GM19240 (cell line): Measurements from ENCODE around the gene FAT1.

Source experiments
- DNase-seq: peaks from one replicate; pipeline ENCODE4 v3.0.0; 2011; ENCODE audit warnings: low spot score; ENCODE audit not compliant: insufficient read length

FAT1 gene

DNA sequence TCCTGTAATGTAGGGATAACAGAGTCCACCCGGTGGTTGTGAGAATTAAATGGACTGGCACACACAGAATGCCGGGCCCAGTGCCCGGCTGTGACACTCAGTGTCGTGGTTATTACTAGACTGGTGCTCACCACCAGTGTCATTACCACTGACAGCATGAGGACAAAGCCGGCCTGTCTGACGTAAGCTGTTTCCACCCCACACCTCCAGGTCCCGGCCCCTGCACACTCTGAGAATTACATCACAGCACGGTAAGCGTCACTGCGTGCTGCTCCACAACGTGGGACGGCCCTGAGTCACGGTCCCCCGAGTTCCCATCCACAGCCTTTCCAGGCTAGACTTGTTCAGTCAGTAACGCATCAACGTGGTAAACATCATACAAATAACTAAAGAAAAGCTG, 22.9 kb downstream of the FAT1 start:
- DNase-seq = no peak

GRCh38 chr4:186699881-186700397, 23.7 kb downstream of the FAT1 start:
- no peak for DNase-seq

GRCh38 chr4:186699298-186699697, 24.4 kb downstream of the FAT1 start:
- no peak for DNase-seq

- no peak for DNase-seq
These were observed 25.1 kb downstream of the FAT1 start for GRCh38 chr4:186698525-186698924.

DNA sequence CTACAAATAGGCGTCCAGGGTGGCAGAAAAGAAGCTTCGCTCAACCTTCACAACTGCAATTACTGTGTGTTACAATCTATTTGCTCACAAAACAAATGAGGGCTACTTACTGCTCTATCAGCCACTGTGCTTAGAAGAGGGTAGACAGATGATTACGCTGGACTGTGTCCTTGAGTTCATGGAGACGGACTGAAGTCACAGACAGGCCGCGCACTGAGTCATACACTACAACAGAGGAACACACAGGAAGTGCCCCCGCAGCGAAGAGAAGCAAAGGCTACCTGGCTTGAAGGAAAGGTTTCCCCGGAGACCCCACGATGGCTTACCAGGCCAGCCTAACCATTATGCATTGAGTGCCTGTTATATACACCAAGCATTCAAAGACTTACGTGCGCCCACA, 25.6 kb downstream of the FAT1 start:
- no peak for DNase-seq

- DNase-seq = no peak
These were observed 28.3 kb downstream of the FAT1 start for GRCh38 chr4:186695392-186695791.

DNA sequence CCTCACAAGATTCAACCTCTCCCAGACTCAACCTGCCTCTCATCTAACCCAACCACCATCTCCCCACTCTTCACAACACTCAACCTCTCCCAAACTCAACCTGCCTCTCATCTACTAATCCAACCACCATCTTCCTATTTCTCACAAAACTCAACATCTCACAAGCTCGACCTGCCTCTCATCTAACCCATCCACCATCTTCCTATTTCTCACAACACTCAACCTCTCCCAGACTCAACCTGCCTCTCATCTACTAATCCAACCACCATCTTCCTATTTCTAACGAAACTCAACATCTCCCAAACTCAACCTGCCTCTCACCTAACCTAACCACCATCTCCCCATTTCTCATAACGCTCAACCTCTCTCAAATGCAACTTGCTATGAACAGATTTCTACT, 29.8 kb downstream of the FAT1 start:
- DNase-seq = no peak

DNA sequence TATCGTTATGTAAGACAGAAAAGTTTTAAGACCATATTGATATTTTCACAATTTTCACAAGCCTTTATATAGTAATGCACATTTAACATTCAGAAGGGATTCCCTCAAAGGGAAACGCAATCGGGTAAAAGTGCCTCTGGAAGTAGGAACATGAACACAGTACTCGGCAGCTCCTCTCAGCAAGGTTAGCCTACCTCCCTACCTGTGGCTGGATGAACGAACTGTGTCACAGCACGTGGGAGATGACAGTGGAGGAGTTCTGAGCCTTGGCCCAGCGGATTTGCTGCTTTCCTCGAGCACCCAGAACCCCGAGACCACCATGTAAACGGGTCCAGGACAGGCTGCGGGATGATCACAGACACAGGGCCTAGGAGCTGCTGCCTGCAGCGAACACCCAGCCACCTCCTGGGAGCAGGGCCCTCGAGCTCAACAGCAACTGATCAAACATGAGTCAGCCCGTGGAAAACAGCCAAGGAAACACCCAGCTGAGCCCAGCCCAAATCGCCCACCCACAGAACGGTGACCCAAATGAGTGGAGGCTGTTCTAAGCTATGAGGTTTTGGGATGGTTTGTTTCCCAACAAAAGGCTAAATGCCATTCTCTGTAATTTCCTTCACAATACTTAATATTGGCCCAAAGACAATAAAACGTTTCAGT, 30.4 kb downstream of the FAT1 start:
- DNase-seq = no peak

GRCh38 chr4:186691396-186691795, 32.3 kb downstream of the FAT1 start:
- DNase-seq = no peak

DNA sequence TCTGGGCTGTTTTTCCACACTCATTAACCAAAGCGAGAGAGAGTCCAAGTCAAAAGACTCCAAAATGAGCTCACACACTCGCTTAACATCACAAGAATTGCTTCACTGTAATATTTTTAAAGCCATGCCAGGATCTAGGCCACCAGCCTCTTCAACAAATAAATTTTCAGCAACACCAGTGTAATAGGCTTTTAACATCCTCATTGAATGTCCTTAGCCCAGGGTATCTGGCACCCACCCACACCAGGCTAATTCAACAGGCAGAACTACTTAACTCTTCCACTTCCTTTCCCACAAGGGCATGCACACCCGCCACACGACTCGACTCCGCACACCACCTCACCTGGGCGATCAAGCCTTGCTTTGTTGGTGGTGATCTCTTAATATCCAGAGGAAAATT, 34.2 kb downstream of the FAT1 start:
- DNase-seq = no peak

DNA sequence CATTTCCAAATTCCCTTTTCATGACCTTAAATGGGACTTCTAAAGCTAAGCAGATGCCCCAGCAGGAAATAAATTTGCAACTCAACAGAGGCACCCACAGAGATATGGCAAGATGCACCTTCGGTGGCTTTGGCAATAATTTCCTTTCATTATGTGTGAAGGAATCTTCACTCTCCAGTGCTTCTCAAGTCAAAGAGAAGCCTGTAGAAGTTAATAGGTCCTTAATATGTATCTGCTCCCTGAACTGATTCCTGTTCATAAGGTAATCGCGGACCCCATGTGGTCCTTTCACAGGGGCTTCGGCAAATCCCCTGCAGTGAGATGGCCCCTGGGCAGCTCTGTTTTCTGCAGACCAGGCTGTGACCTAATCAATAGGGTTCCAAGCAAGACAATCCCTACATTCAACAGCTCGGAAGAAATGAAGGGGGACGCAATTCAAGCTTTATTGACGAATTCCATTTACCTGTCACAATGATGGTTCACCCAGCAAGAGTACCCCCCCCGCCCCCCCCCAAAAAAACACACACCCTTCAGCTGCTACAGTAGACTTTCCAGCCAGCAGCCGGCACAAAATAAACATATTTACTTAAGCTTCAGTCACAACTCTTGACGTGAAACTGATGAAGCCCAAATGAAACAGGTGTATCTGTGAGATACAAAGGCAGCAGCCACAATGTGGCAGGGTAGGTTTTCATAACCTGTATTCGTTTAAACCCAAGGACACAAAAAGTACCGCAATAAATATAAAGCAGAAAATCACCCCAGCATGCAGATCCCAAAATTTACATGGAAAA, 35.3 kb downstream of the FAT1 start:
- DNase-seq = no peak

DNA sequence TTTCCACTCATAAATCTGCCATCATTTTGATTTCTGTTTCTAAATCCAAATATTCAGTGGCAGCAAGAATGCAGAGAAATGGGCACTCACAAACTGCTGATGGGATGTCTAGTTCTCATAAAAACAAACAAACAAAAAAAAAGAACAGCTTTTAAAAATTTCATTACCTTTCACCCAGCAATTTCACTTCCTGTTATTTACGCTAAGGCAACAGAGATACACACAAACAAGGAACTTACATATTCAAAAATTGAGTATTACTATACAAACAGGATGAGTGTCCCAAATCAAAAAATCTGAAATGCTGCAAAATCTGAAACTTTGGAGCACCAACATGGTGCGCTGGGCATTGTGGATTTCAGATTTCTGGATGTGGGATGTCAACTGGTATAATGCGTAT, 36.4 kb downstream of the FAT1 start:
- no peak for DNase-seq

GRCh38 chr4:186685767-186686183, 37.9 kb downstream of the FAT1 start:
- no peak for DNase-seq

GRCh38 chr4:186684889-186685309, 38.8 kb downstream of the FAT1 start:
- no peak for DNase-seq

DNA sequence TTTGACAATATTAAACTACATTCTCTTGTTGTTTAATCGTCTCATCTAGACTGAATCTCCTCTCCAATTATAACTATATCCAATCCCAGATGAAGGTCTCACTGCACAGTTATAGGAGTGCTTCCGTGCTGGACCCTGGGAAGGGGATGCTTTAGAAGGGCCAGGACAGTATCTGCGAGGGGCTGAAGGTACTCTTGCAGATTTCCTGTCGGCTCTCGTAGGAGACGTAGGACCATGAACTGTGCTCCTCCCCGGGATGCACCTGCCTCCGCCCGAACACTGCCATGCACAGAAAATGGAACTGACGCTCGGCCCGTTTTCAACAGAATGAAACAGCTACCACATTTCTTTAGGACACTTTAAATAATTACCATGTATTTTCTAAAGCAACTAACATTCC, 39.4 kb downstream of the FAT1 start:
- no peak for DNase-seq

DNA sequence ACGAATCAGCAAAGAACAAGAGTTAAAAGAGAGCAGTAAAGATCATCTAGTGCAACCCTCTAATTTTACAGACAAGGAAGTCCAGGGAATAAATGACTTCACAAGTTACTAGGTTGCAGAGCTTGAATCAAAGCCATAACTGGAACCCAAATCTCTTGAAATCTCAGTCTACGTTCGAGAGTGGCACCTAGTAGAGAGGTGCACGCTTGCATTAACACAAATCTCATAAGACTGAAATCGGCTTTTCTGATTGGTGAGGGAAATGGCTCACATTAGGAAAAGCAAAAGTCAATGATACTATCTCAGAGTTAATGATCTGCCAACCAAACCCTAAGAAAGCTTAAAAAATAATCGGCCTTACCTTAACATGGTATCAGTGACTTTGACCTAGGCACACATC, 43.0 kb downstream of the FAT1 start:
- DNase-seq = no peak

DNA sequence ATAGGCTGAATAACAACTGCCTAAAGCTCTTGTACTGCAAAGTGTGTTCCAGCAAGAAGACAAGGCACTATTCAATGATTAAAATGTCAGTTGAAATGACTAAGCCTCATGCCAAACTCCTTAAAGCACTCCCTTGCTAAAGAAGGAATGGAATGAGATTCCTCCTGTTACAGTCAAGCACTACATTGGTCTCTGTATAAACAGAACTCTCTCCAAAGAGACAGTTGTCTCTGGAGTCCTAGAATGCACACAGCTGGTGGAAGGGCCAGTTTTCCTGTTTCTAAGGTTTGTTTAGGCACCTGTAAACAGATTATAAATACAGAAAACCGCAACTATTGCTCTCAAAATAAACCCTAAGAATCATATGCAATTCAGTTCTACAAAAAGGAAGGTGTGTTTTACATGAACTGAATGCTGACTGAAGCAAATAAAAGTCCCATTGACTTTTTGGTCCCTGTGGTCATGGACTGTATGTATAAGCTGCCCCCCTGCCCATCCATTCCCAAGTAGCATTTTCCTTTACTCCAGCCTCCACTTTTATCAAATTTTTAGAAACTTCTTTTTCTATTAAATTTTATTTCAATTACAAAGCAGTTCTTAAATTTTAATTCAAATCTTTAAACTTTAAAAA, 47.0 kb downstream of the FAT1 start:
- no peak for DNase-seq

DNA sequence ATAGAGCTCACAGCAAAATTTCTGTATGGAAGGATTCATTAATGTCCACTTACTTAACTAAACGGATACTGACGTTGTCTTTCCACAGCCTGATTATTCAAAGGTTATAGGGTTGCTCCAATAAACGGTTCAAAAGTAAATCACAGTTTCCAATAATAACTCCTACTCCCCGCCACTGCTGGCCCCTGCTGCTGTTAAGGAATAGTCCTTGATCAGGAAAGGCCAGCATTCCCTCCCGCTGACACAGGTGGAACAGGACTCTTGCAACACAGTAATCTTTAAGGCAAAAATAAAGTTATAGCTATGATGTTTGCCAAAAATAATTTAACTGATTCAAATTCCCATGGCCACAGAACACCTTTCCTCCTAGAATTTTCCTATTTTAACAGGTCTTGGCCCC, 53.9 kb downstream of the FAT1 start:
- DNase-seq = no peak

DNA sequence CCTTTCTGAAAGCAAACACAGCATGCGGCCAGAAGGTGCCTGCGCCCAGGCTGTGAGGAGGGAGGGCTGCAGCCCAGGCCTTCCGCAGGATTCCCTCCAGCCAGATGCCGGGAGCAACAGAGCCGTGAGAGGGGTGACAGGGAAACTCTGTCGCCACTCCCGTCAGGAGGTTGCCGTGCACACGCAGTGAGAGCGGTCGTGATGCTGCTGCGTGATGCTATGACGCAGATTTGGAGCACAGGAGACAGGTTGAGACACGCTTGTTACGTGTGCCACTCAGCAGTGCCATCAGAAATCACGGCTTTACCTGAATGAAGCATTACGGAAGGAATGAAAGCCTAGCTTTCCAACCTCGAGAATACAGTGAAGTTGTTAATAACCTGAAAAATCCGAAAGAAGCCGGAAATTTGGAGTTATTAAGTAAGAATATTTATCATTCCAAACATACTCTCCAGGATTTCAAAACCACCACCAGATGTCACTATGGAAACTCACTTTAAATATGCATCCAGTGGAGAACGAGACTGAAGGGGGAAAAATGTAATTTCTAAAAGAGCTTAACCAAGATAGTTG, 54.4 kb downstream of the FAT1 start:
- no peak for DNase-seq

- no peak for DNase-seq
These were observed 56.9 kb downstream of the FAT1 start for GRCh38 chr4:186666750-186667149.

DNA sequence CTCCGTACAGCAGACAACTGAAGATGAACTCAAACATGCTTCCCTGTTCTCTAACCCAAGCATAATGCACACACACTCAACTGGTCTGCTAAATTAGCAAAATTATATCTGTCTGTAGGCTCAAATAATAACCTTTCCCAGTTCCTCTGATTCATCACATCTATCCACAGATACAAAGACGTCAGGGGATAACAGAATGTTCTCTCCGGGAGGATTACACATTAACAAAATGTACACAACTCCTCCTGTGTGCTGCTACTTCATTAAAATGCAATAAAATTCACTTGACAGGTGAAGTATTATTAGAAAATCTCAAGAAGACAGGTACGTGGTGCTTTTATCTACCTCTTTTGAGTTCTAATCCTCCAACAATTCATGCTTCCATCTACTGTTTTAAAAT, 57.4 kb downstream of the FAT1 start:
- DNase-seq = no peak

DNA sequence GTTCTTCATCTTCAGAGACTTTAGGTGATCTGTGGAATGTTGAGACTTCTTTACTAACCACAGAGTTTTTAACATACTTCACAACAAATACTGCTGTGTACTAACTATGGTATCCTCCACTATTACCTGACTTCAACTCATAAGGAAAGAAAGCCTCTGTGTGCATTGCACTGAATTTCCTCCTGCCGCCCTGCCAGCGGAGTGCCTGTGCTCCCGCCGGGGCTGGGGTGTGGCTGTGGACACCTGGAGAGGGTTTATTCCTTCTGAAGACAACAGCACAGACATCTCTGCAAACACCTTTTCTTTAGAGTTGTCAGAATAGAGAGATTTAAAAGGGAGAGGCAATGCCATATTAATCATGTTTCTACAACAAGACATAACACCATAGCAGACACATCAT, 63.3 kb downstream of the FAT1 start:
- no peak for DNase-seq
